Endothelial cell of umbilical vein (primary cell): ENCODE data around the gene PIGZ. TPM values are rescaled to one million over a fixed set of nuclear protein-coding genes. Genes with fewer than 3 reads are reported as not detected.

ENCODE experiments used
- BruUV-seq: library from RNA; stranded (reverse); fragments of 400-500 nt; replicated peaks from 2 replicates; lab custom pipeline; 2021; lab: Mats Ljungman, UMichigan
- CTCF ChIA-PET: fragments of 300-600, 350-600 bp; sonication (Branson Sonifier 250); formaldehyde crosslinking; loops from one replicate; lab custom pipeline; 2021; ENCODE audit warnings: antibody characterized with exemption, inconsistent platforms; lab: Charles Lee
- POLR2A ChIA-PET: fragments of 300-600, 350-600 bp; sonication (Branson Sonifier 250); formaldehyde crosslinking; loops from one replicate; lab custom pipeline; 2021; ENCODE audit warnings: antibody characterized with exemption, inconsistent platforms; lab: Charles Lee
- DNase-seq: peaks from one replicate; pipeline ENCODE4 v3.0.0-alpha.2; 2011; ENCODE audit warnings: low read depth, low spot score
- FAIRE-seq: peaks from 2 replicates; lab custom pipeline; 2011; peaks lifted over from hg19 to GRCh38; lab: Jason Lieb, UNC
- H2AFZ ChIP-seq: 2 replicates; pipeline ENCODE4 v1.6.0; 2012; ENCODE audit warnings: low read depth, low read length, control low read depth, inconsistent platforms
- H3K27ac ChIP-seq: 2 replicates; pipeline ENCODE4 v1.5.1; 2011; ENCODE audit warnings: low read depth, mild to moderate bottlenecking, control low read depth, low read length, moderate library complexity; ENCODE audit not compliant: insufficient read depth
- H3K27me3 ChIP-seq, 2 experiments: 2 replicates each; pipeline versions ENCODE4 v1.6.0 to v1.6.1; 2011; ENCODE audit warnings: low read length in 2 of 2, mixed read lengths in 1 of 2; ENCODE audit not compliant: control insufficient read depth in 2 of 2, insufficient read depth in 2 of 2
- H3K36me3 ChIP-seq, 2 experiments: 2 replicates in 1 of 2; 3 replicates in 1 of 2; pipeline ENCODE4 v1.5.1; 2011; ENCODE audit warnings: low read length in 2 of 2, mild to moderate bottlenecking in 1 of 2, moderate library complexity in 1 of 2; ENCODE audit not compliant: control insufficient read depth in 2 of 2, insufficient read depth in 2 of 2; ENCODE audit errors: extremely low read depth in 1 of 2
- H3K4me1 ChIP-seq: 3 replicates; pipeline ENCODE4 v1.5.1; 2011; ENCODE audit warnings: mild to moderate bottlenecking, low read length; ENCODE audit not compliant: control insufficient read depth, insufficient read depth; ENCODE audit errors: extremely low read depth
- H3K4me2 ChIP-seq: 2 replicates; pipeline ENCODE4 v1.6.1; 2011; ENCODE audit warnings: low read length, control low read depth, mixed read lengths; ENCODE audit not compliant: insufficient read depth
- H3K4me3 ChIP-seq, 3 experiments: fragments of 200-600 bp in 1 of 3; sonication (generic), shearing (Covaris generic) in 1 of 3; replicated peaks in 1 of 3; 2 replicates each; pipeline ENCODE4 v1.5.1; 2011 to 2016; ENCODE audit warnings: control low read depth in 3 of 3, low read length in 3 of 3, mild to moderate bottlenecking in 2 of 3, inconsistent platforms in 1 of 3, low read depth in 1 of 3, moderate library complexity in 1 of 3; ENCODE audit not compliant: insufficient read depth in 1 of 3
- H3K79me2 ChIP-seq: 2 replicates; pipeline ENCODE4 v1.6.0; 2012; ENCODE audit warnings: low read length, inconsistent platforms; ENCODE audit not compliant: control insufficient read depth, insufficient read depth
- H3K9ac ChIP-seq: replicated peaks from 2 replicates; pipeline ENCODE3; 2011; ENCODE audit warnings: low read length, control low read depth; ENCODE audit not compliant: insufficient read depth; ENCODE audit errors: extremely low read depth
- H3K9me1 ChIP-seq: replicated peaks from 3 replicates; pipeline ENCODE4 v1.6.0; 2011; ENCODE audit warnings: mild to moderate bottlenecking, low read length; ENCODE audit not compliant: control insufficient read depth, insufficient read depth; ENCODE audit errors: extremely low read depth
- H3K9me3 ChIP-seq: replicated peaks from 2 replicates; pipeline ENCODE4 v1.5.1; 2012; ENCODE audit warnings: low read length, inconsistent platforms; ENCODE audit not compliant: control insufficient read depth, insufficient read depth
- H4K20me1 ChIP-seq: replicated peaks from 2 replicates; pipeline ENCODE3; 2011; ENCODE audit warnings: mild to moderate bottlenecking, low read length; ENCODE audit not compliant: control insufficient read depth, insufficient read depth; ENCODE audit errors: extremely low read depth
- FOS ChIP-seq: IDR thresholded peaks from 2 replicates; pipeline ENCODE4 v1.6.1; 2011; ENCODE audit warnings: mild to moderate bottlenecking, low read length, moderate library complexity, borderline replicate concordance; ENCODE audit not compliant: insufficient read depth
- GATA2 ChIP-seq: IDR thresholded peaks from 2 replicates; pipeline ENCODE4 v1.7.0; 2011; ENCODE audit warnings: low read depth, mild to moderate bottlenecking, moderate library complexity, mixed read lengths, low read length; ENCODE audit not compliant: insufficient read length, insufficient read depth
- JUN ChIP-seq: IDR thresholded peaks from 2 replicates; pipeline ENCODE4 v1.6.1; 2011; ENCODE audit warnings: borderline replicate concordance, low read depth; ENCODE audit not compliant: insufficient read length, insufficient read depth
- MYC ChIP-seq: IDR thresholded peaks from one replicate; pipeline ENCODE4 v1.6.1; 2011; ENCODE audit warnings: mild to moderate bottlenecking, low read depth, low read length
- POLR2A ChIP-seq: IDR thresholded peaks from 2 replicates; pipeline ENCODE4 v1.6.1; 2012; ENCODE audit warnings: low read depth, mild to moderate bottlenecking, control low read depth, low read length
- dilution Hi-C: fragments of 300-500 bp; cut with MboI; formaldehyde crosslinking; loops from one replicate; pipeline ENCODE4 v1.15.0; 2019; ENCODE audit warnings: low sequenced_read_pairs; ENCODE audit not compliant: extremely low pct_ligation_motif_present
- intact Hi-C: fragments of 100-400 bp; cut with micrococcal nuclease; formaldehyde crosslinking; loops from one replicate; pipeline ENCODE4 v1.10.0; 2022
- polyA plus RNA-seq, 4 experiments: library from polyadenylated mRNA; depleted of rRNA in 3 of 4; stranded (reverse) in 3 of 4; unstranded in 1 of 4; fragments of >200 nt; gene quantifications; 2 replicates each; pipeline versions ENCODE4 v1.2.1 to v1.2.3, GENCODE V29; 2011 to 2012; ENCODE audit warnings: missing spikeins in 1 of 4
- total RNA-seq: library from RNA; stranded (reverse); gene quantifications from 2 replicates; pipeline ENCODE4 v1.2.3, GENCODE V29; 2021
- TF ChIP-seq, protein P1 (sequence below): IDR thresholded peaks from 2 replicates; pipeline ENCODE4 v1.6.1; 2011; ENCODE audit not compliant: insufficient read depth, insufficient read length
- TF ChIP-seq, protein P2 (sequence below), 2 donors: IDR thresholded peaks; 1 replicate in 1 of 2; 2 replicates in 1 of 2; pipeline ENCODE4 v1.5.1; 2011; ENCODE audit warnings: low read length in 2 of 2, mild to moderate bottlenecking in 2 of 2, moderate library complexity in 2 of 2, control low read depth in 1 of 2, inconsistent platforms in 1 of 2, low read depth in 1 of 2; ENCODE audit not compliant: insufficient read depth in 1 of 2; ENCODE audit errors: extremely low read depth in 1 of 2

PIGZ gene
- total and polyA plus RNA-seq, 2 donors (not counting 3 experiments of a cell fraction or from before 2014, with no cell fraction given) = 6.0 to 6.5 TPM

DNA sequence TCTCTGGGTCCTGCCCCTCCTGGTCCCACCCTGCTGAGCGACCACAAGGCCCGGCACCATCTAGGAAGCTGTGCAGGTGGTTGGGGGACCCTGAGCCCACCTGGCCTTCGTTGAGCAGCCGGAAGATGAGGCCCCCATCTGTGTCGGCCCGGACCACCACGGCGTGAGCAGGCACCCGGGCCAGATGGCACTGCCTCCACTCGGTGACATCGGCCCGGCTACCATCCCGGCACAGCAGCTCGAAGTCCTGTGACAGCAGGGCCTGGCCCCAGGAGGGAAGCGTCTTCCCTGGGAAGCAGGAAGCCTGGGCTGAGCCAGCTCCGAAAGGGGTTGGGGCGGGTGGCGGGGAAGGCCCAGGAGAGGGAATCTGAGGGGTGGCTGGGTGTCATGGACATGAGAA lies 48.4 kb upstream of the PIGZ start:
- no peak overlapping the region for H3K9ac ChIP-seq
- no peak for TF ChIP-seq JUN
- TF ChIP-seq POLR2A = no peak
- TF ChIP-seq, protein P1, sequence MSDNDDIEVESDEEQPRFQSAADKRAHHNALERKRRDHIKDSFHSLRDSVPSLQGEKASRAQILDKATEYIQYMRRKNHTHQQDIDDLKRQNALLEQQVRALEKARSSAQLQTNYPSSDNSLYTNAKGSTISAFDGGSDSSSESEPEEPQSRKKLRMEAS = no peak
- H3K79me2 ChIP-seq = no peaks in the 10 kb centered on the region
- BruUV-seq = no TSS peak
- CTCF ChIA-PET = interaction anchor here (1.5 to 2.0 kb wide), 3 partner anchors 10 to 14 kb away, joined by 5 to 10 read pairs (median 8); partner anchors contain the start of gene MELTF
- POLR2A ChIA-PET = no interaction called here
- H3K9me3 ChIP-seq = no peaks in the 10 kb centered on the region
- dilution Hi-C loops (no loop called here), intact Hi-C loops (no loop called here)
- H3K27ac ChIP-seq = no peak overlapping the region
- no peaks in the 10 kb centered on the region for H4K20me1 ChIP-seq
- H3K9me1 ChIP-seq = no peaks in the 10 kb centered on the region
- H3K27me3 ChIP-seq = peaks cover 11 to 18% of the 10 kb centered on the region in 2 experiments
- no peak overlapping the region for H2AFZ ChIP-seq
- FAIRE-seq (no peak), DNase-seq (no peak)
- H3K36me3 ChIP-seq = no peaks in the 10 kb centered on the region
- no peak overlapping the region for H3K4me2 ChIP-seq
- no peaks in the 10 kb centered on the region for H3K4me1 ChIP-seq
- H3K4me3 ChIP-seq = no peak overlapping the region

DNA sequence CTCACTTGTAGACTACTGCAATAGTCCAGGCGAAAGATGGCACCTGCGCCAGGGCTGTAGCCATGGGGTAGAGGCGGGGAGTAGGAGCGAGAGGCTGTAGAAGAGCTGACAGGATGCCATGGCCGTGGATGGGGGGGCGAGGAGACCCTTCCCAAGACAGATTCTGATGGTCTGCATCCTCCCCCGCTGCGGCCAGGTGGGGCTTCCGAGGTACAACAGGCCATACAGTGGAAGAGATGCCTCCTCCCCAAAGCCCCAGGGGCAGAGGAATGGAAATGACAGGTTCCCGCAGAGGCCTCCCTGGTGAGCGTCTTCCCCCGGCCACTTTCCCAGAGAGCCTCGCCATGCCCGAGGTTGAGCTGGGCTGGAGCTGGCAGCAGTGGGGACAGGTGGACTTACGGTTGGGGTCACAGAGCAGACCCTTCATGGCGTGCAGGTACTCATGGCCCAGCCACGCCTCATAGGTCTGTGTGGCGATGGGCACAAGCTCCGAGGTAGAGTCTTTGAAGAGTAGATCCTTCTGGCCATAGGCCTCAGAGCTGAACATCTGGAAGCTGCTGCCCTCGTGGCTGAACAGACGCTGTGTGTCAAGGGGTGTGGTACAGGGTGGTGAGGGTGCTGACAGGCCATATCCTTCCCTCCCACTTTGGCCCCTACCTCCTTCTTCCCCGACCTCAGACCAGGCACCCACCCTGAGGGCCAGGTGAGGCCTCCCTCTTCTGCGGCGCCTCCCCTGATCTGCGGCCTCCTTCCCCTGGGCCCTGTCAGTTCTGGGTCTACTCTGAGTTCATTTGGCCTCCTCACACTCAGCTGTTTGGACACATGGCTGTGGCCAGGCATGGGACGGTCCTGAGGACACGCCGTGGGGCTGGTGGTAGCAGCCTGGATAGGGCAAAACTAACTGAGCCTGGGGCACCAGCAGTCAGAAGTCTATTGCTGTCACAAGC lies 47.4 kb upstream of the PIGZ start:
- no peak overlapping the region for H2AFZ ChIP-seq
- no peaks in the 10 kb centered on the region for H3K9me1 ChIP-seq
- no peak overlapping the region for H3K4me3 ChIP-seq
- no peaks in the 10 kb centered on the region for H3K79me2 ChIP-seq
- POLR2A ChIA-PET = no interaction called here
- BruUV-seq = no TSS peak
- no peaks in the 10 kb centered on the region for H3K36me3 ChIP-seq
- dilution Hi-C loops (no loop called here), intact Hi-C loops (no loop called here)
- no peaks in the 10 kb centered on the region for H3K4me1 ChIP-seq
- no peak overlapping the region for H3K27ac ChIP-seq
- no peaks in the 10 kb centered on the region for H3K9me3 ChIP-seq
- DNase-seq (no peak), FAIRE-seq (no peak)
- TF ChIP-seq POLR2A = no peak
- no peak for TF ChIP-seq JUN
- TF ChIP-seq MYC = no peak
- no peak for TF ChIP-seq FOS
- no peak for TF ChIP-seq GATA2
- TF ChIP-seq, protein P2, sequence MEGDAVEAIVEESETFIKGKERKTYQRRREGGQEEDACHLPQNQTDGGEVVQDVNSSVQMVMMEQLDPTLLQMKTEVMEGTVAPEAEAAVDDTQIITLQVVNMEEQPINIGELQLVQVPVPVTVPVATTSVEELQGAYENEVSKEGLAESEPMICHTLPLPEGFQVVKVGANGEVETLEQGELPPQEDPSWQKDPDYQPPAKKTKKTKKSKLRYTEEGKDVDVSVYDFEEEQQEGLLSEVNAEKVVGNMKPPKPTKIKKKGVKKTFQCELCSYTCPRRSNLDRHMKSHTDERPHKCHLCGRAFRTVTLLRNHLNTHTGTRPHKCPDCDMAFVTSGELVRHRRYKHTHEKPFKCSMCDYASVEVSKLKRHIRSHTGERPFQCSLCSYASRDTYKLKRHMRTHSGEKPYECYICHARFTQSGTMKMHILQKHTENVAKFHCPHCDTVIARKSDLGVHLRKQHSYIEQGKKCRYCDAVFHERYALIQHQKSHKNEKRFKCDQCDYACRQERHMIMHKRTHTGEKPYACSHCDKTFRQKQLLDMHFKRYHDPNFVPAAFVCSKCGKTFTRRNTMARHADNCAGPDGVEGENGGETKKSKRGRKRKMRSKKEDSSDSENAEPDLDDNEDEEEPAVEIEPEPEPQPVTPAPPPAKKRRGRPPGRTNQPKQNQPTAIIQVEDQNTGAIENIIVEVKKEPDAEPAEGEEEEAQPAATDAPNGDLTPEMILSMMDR (IDR thresholded peaks at IDR 0.05; ENCODE audit: extremely low read depth in 1 of 2, insufficient read depth in 1 of 2, low read depth in 1 of 2, low read length in 2 of 2) = no peak
- no peaks in the 10 kb centered on the region for H4K20me1 ChIP-seq
- H3K9ac ChIP-seq = no peak overlapping the region
- CTCF ChIA-PET = interaction anchor here (0.6 to 2.0 kb wide), 4 partner anchors 9 to 13 kb away, joined by 3 to 10 read pairs (median 6); partner anchors contain the start of gene MELTF
- peaks cover 6 to 18% of the 10 kb centered on the region in 2 experiments for H3K27me3 ChIP-seq
- H3K4me2 ChIP-seq = no peak overlapping the region
